ENCODE data around the gene LIM2. TPM values are rescaled to one million over a fixed set of nuclear protein-coding genes. Genes with fewer than 3 reads are reported as not detected.
A peak's percentile ranks its signal among the peaks of the same experiment; 100 is the strongest.
"Not testable (repeated sequence)": the region's sequence is repeated elsewhere in the genome, so short reads cannot be mapped to it uniquely, and the experiment has no call there.

Gene LIM2
- total RNA-seq, 3 donors from 2014 or later (not counting 1 experiment from before 2014, with no cell fraction given) = 5.9 to 10.3 (median 8.5) TPM

- peak; percentile 94 to 98 (median 95) for ATAC-seq
- no peaks in the 10 kb centered on the region for H3K36me3 Mint-ChIP-seq
- peaks cover 16 to 17% of the 10 kb centered on the region in 2 donors for H3K27me3 Mint-ChIP-seq (ENCODE audit: low read depth in 2 of 2)
- no peaks in the 10 kb centered on the region for H3K36me3 ChIP-seq (ENCODE audit: control insufficient read depth, insufficient read depth, low read length)
- DNase-seq = peak; percentile 89 to 92
- intact Hi-C loops (cut with micrococcal nuclease) = loop anchor here (1.0 to 5.0 kb wide), 5 partner anchors 17 to 235 kb away; no protein-coding TSS in a partner anchor
- peaks cover 5% of the 10 kb centered on the region for H3K27me3 ChIP-seq (ENCODE audit: control insufficient read depth, insufficient read depth, low read length)
- WGBS (ENCODE audit: insufficient coverage) = 5% methylated on average over 19 of the region's 19 CpGs
- peaks cover 15 to 20% of the 10 kb centered on the region in 2 donors for H3K4me1 Mint-ChIP-seq
- no peaks in the 10 kb centered on the region for H3K9me3 ChIP-seq (ENCODE audit: control insufficient read depth, insufficient read depth, low read length)
- no peaks in the 10 kb centered on the region for H3K9me3 Mint-ChIP-seq
- H3K4me1 ChIP-seq (ENCODE audit: control insufficient read depth, insufficient read depth, low read length) = peaks cover 34% of the 10 kb centered on the region
- TF ChIP-seq, protein P1, sequence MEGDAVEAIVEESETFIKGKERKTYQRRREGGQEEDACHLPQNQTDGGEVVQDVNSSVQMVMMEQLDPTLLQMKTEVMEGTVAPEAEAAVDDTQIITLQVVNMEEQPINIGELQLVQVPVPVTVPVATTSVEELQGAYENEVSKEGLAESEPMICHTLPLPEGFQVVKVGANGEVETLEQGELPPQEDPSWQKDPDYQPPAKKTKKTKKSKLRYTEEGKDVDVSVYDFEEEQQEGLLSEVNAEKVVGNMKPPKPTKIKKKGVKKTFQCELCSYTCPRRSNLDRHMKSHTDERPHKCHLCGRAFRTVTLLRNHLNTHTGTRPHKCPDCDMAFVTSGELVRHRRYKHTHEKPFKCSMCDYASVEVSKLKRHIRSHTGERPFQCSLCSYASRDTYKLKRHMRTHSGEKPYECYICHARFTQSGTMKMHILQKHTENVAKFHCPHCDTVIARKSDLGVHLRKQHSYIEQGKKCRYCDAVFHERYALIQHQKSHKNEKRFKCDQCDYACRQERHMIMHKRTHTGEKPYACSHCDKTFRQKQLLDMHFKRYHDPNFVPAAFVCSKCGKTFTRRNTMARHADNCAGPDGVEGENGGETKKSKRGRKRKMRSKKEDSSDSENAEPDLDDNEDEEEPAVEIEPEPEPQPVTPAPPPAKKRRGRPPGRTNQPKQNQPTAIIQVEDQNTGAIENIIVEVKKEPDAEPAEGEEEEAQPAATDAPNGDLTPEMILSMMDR (IDR thresholded peaks at IDR 0.05) = peak; percentile 99
- no peak overlapping the region for H3K27ac ChIP-seq (ENCODE audit: low read length)
- peak overlapping the region in 1 of 2 donors; percentile 38 for H3K27ac Mint-ChIP-seq
- peak overlapping the region; percentile 74 for H3K4me3 Mint-ChIP-seq
- H3K4me3 ChIP-seq (ENCODE audit: low read length) = no peak overlapping the region
Measured at GRCh38 chr19:51422053-51422448, 34.3 kb upstream of the LIM2 start.

- peak overlapping the region in 1 of 2 donors; percentile 38 for H3K27ac Mint-ChIP-seq
- WGBS (ENCODE audit: insufficient coverage) = 1% methylated on average over 37 of the region's 39 CpGs
- peaks cover 17 to 23% of the 10 kb centered on the region in 2 donors for H3K4me1 Mint-ChIP-seq
Measured at GRCh38 chr19:51421229-51422052, 33.7 kb upstream of the LIM2 start.

DNA sequence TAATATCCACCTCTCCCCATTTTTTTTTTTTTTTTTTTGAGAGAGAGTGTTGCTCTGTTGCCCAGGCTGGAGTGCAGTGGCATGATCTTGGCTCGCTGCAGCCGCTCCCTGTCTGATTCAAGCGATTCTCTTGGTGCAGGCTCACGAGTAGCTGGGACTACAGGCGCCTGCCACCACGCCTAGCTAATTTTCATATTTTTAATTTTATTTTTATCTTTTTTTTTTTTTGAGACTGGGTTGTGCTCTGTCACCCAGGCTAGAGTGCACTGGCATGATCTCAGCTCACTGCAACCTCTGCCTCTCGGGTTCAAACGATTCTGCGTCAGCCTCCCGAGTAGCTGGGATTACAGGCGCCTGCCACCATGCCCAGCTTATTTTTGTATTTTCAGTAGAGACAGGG lies 32.7 kb upstream of the LIM2 start:
- intact Hi-C loops (cut with micrococcal nuclease) = loop anchor here (5.0 kb wide), 2 partner anchors 52 to 237 kb away; no protein-coding TSS in a partner anchor
- WGBS (ENCODE audit: insufficient coverage) = 86% methylated on average over 11 of the region's 11 CpGs

More at GRCh38 chr19:51421229-51422052, 33.7 kb upstream of the LIM2 start:
- TF ChIP-seq, protein P1 (IDR thresholded peaks at IDR 0.05) = no peak
- no peaks in the 10 kb centered on the region for H3K36me3 Mint-ChIP-seq
- DNase-seq = no peak
- Histone ChIP-seq H3K27ac (ENCODE audit: low read length) (no peak overlapping the region), H3K4me3 (ENCODE audit: low read length) (no peak overlapping the region), H3K9me3 (ENCODE audit: control insufficient read depth, insufficient read depth, low read length) (no peaks in the 10 kb centered on the region), H3K4me1 (ENCODE audit: control insufficient read depth, insufficient read depth, low read length) (peaks cover 40% of the 10 kb centered on the region), H3K36me3 (ENCODE audit: control insufficient read depth, insufficient read depth, low read length) (no peaks in the 10 kb centered on the region), H3K27me3 (ENCODE audit: control insufficient read depth, insufficient read depth, low read length) (peaks cover 5% of the 10 kb centered on the region)
- peak overlapping the region; percentile 74 for H3K4me3 Mint-ChIP-seq
- no peaks in the 10 kb centered on the region for H3K9me3 Mint-ChIP-seq
- intact Hi-C loops (cut with micrococcal nuclease) = loop anchor here (1.0 to 5.0 kb wide), 5 partner anchors 17 to 236 kb away; no protein-coding TSS in a partner anchor
- ATAC-seq = no peak
- peaks cover 11 to 17% of the 10 kb centered on the region in 2 donors for H3K27me3 Mint-ChIP-seq (ENCODE audit: low read depth in 2 of 2)

DNA sequence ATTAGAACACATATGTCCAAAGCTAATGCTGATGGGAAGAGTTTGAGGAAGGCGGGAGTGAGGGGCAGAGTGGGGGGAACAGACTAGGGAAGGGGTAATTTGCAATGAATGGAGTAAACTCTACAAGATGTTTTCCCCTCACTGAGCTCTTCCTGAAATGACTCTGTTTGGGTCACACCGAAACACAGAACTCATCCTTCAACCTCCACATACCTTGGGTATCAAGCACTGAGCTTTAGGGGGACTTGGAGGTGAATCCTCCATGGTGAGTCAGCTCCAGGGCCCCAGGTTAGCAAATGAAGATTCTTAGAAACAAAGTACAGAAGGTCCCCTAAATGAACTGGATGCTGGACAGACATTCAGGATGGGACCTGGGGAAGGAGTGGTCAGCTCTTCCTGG lies 30.9 kb upstream of the LIM2 start:
- no peak for ATAC-seq
- H3K36me3 Mint-ChIP-seq = no peaks in the 10 kb centered on the region
- peaks cover 8 to 17% of the 10 kb centered on the region in 2 donors for H3K27me3 Mint-ChIP-seq (ENCODE audit: low read depth in 2 of 2)
- no peak overlapping the region for H3K4me3 Mint-ChIP-seq
- no peaks in the 10 kb centered on the region for H3K9me3 Mint-ChIP-seq
- no peaks in the 10 kb centered on the region for H3K9me3 ChIP-seq (ENCODE audit: control insufficient read depth, insufficient read depth, low read length)
- H3K4me1 Mint-ChIP-seq = peaks cover 17 to 28% of the 10 kb centered on the region in 2 donors
- TF ChIP-seq, protein P1 (IDR thresholded peaks at IDR 0.05) = no peak
- intact Hi-C loops (cut with micrococcal nuclease) = no loop called here
- H3K4me3 ChIP-seq (ENCODE audit: low read length) = no peak overlapping the region
- H3K36me3 ChIP-seq (ENCODE audit: control insufficient read depth, insufficient read depth, low read length) = no peaks in the 10 kb centered on the region
- DNase-seq = no peak
- peaks cover 47% of the 10 kb centered on the region for H3K4me1 ChIP-seq (ENCODE audit: control insufficient read depth, insufficient read depth, low read length)
- WGBS (ENCODE audit: insufficient coverage) = 80% methylated on average over 1 of the region's 2 CpGs
- peaks cover 5% of the 10 kb centered on the region for H3K27me3 ChIP-seq (ENCODE audit: control insufficient read depth, insufficient read depth, low read length)
- no peak overlapping the region for H3K27ac Mint-ChIP-seq
- H3K27ac ChIP-seq (ENCODE audit: low read length) = no peak overlapping the region

More for the DNA sequence above, 32.7 kb upstream of the LIM2 start:
- H3K27ac Mint-ChIP-seq; H3K36me3 Mint-ChIP-seq; H3K4me3 ChIP-seq (ENCODE audit: low read length); H3K9me3 Mint-ChIP-seq; DNase-seq; H3K9me3 ChIP-seq (ENCODE audit: control insufficient read depth, insufficient read depth, low read length); H3K36me3 ChIP-seq (ENCODE audit: control insufficient read depth, insufficient read depth, low read length); H3K4me3 Mint-ChIP-seq; H3K27ac ChIP-seq (ENCODE audit: low read length); H3K27me3 ChIP-seq (ENCODE audit: control insufficient read depth, insufficient read depth, low read length); ATAC-seq: not testable (repeated sequence)
- peaks cover 47% of the 10 kb centered on the region for H3K4me1 ChIP-seq (ENCODE audit: control insufficient read depth, insufficient read depth, low read length)
- Mint-ChIP-seq H3K27me3 (ENCODE audit: low read depth in 2 of 2) (peaks cover 11 to 17% of the 10 kb centered on the region in 2 donors), H3K4me1 (peaks cover 17 to 23% of the 10 kb centered on the region in 2 donors)

Measured in natural killer cell (primary cell).